Measurements from ENCODE around the gene SOBP. TPM values are rescaled to one million over a fixed set of nuclear protein-coding genes. Genes with fewer than 3 reads are reported as not detected.

The SOBP gene
- total RNA-seq, result 10 to 100 TPM; 10.3 to 11.1 TPM

- ATAC-seq (ENCODE audit: insufficient number of reproducible peaks, low FRiP score, low read depth), result peak; percentile 8
- Histone ChIP-seq H3K4me3 (peak within 1 kb of the TSS; percentile 92), H3K9me3 (no peaks in the 10 kb centered on the region), H3K4me1 (ENCODE audit: control insufficient read depth in 1 of 2, low read depth in 2 of 2) (peaks cover 12 to 40% of the 10 kb centered on the region in 2 donors), H3K36me3 (no peaks in the 10 kb centered on the region), H3K27me3 (replicated peaks; ENCODE audit: insufficient read depth) (no peaks in the 10 kb centered on the region), H3K27ac (peak within 1 kb of the TSS; percentile 73 to 86)
- DNase-seq (ENCODE audit: low spot score), result no peak
- TF ChIP-seq CTCF (IDR thresholded peaks at IDR 0.05), result no peak
Observed at GRCh38 chr6:107489636-107490565, at the start of gene SOBP. SOBP (plus strand) TSS chr6:107490117; CDS start chr6:107490617, 500 bp downstream.

DNA sequence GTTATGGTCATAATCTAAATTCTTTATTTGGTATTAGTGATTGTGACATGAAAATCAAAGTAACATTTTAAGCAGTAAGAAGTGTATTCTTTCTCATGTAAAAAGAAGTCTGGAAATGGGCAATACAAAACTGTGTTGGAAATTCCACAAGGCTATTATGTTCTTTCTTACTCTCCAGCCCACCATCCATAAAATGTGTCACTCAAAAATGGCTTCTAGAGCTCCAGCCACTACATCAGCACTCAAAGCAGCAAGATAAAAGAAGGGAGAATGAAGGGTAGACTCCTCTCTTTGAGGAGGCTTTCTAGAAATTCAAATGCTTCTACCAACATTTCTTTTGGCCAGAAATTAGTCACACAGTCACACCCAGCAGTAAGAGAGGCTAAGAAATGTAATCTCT lies 49.0 kb upstream of the SOBP start:
- no peak for TF ChIP-seq CTCF (IDR thresholded peaks at IDR 0.05)
- ATAC-seq (ENCODE audit: insufficient number of reproducible peaks, low FRiP score, low read depth), result no peak

DNA sequence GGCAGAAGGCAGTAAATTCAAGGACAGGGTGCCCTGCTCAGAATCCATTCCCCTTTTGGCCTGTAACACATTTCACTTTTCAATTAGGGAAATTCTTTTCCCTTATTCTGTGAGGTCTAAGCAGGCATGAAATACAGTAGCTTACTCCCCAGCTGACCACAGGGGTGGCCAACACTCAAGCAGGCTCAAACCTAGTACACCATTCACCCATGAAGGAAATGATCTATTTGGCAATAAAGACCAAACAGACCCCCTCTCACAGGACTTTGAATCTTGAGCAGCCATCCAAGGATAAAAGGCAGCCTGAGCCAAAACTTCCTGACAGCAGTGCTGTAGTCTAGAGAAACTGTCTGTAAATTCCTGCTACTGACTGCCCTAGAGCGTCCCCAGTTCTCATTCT lies 48.2 kb upstream of the SOBP start:
- no peak for ATAC-seq (ENCODE audit: insufficient number of reproducible peaks, low FRiP score, low read depth)
- Histone ChIP-seq H3K27ac (no peak overlapping the region), H3K27me3 (replicated peaks; ENCODE audit: insufficient read depth) (no peaks in the 10 kb centered on the region), H3K36me3 (no peaks in the 10 kb centered on the region), H3K4me1 (ENCODE audit: control insufficient read depth in 1 of 2, low read depth in 2 of 2) (no peaks in the 10 kb centered on the region), H3K9me3 (no peaks in the 10 kb centered on the region), H3K4me3 (no peak overlapping the region)
- no peak for TF ChIP-seq CTCF (IDR thresholded peaks at IDR 0.05)
- no peak for DNase-seq (ENCODE audit: low spot score)

More for the DNA sequence above, 49.0 kb upstream of the SOBP start:
- no peak overlapping the region for H3K4me3 ChIP-seq
- H3K4me1 ChIP-seq (ENCODE audit: control insufficient read depth in 1 of 2, low read depth in 2 of 2), result peaks cover 2 to 3% of the 10 kb centered on the region in 2 donors
- no peaks in the 10 kb centered on the region for H3K27me3 ChIP-seq (replicated peaks; ENCODE audit: insufficient read depth)
- DNase-seq (ENCODE audit: low spot score), result no peak
- H3K27ac ChIP-seq, result no peak overlapping the region
- H3K36me3 ChIP-seq, result no peaks in the 10 kb centered on the region
- H3K9me3 ChIP-seq, result no peaks in the 10 kb centered on the region

GRCh38 chr6:107442938-107443607 lies 46.8 kb upstream of the SOBP start:
- no peak for TF ChIP-seq CTCF (IDR thresholded peaks at IDR 0.05)

GRCh38 chr6:107443608-107444267 lies 46.2 kb upstream of the SOBP start:
- DNase-seq (ENCODE audit: low spot score), result no peak
- Histone ChIP-seq H3K27me3 (replicated peaks; ENCODE audit: insufficient read depth) (no peaks in the 10 kb centered on the region), H3K36me3 (no peaks in the 10 kb centered on the region), H3K9me3 (peaks cover 6% of the 10 kb centered on the region), H3K4me3 (no peak overlapping the region), H3K4me1 (ENCODE audit: control insufficient read depth in 1 of 2, low read depth in 2 of 2) (no peaks in the 10 kb centered on the region), H3K27ac (no peak overlapping the region)
- TF ChIP-seq CTCF (IDR thresholded peaks at IDR 0.05), result no peak
- no peak for ATAC-seq (ENCODE audit: insufficient number of reproducible peaks, low FRiP score, low read depth)

More at GRCh38 chr6:107442938-107443607, 46.8 kb upstream of the SOBP start:
- Histone ChIP-seq H3K4me3 (no peak overlapping the region), H3K4me1 (ENCODE audit: control insufficient read depth in 1 of 2, low read depth in 2 of 2) (no peaks in the 10 kb centered on the region), H3K27me3 (replicated peaks; ENCODE audit: insufficient read depth) (no peaks in the 10 kb centered on the region), H3K9me3 (peaks cover 6% of the 10 kb centered on the region), H3K27ac (no peak overlapping the region), H3K36me3 (no peaks in the 10 kb centered on the region)
- no peak for DNase-seq (ENCODE audit: low spot score)
- no peak for ATAC-seq (ENCODE audit: insufficient number of reproducible peaks, low FRiP score, low read depth)
